HEK293T (cell line): ENCODE measurements around the gene GGT6.

Source experiments
- BHLHE40 ChIP-seq: fragments of 450-650 bp; IDR thresholded peaks from 2 replicates; pipeline ENCODE4 v1.6.1; 2016; ENCODE audit warnings: mild to moderate bottlenecking, moderate library complexity, borderline replicate concordance
- CTBP1 ChIP-seq: fragments of 450-650 bp; IDR thresholded peaks from 2 replicates; pipeline ENCODE4 v1.6.1; 2016; ENCODE audit warnings: borderline replicate concordance
- PKNOX1 ChIP-seq: fragments of 450-650 bp; IDR thresholded peaks from 2 replicates; pipeline ENCODE4 v1.6.1; 2016

- TF ChIP-seq CTBP1 (no peak), PKNOX1 (no peak), BHLHE40 (no peak)
These were observed 18.9 kb downstream of the GGT6 start for GRCh38 chr17:4541328-4542002.
